Upper lobe of left lung (tissue), 6 donors: Measurements from ENCODE around the gene SRRM3. TPM values are rescaled to one million over a fixed set of nuclear protein-coding genes. Genes with fewer than 3 reads are reported as not detected.
A peak's percentile ranks its signal among the peaks of the same experiment; 100 is the strongest.

Source experiments
- ATAC-seq, 2 donors: fragments of 200-7000 bp; cut with Tn5 transposase; one replicate each; pipeline ENCODE4 v1.9.1; 2022; ENCODE audit warnings: mild to moderate bottlenecking in 2 of 2, moderate library complexity in 2 of 2; ENCODE audit not compliant: low FRiP score in 2 of 2
- DNase-seq, 2 donors: peaks; one replicate each; pipeline ENCODE4 v3.0.0-alpha.2; 2019 to 2020
- H3K27ac ChIP-seq, 4 donors: fragments of 200-600 bp; sonication (generic); one replicate each; pipeline ENCODE4 v1.5.1; 2016 to 2019
- H3K27me3 ChIP-seq, 4 donors: fragments of 200-600 bp; sonication (generic); one replicate each; pipeline ENCODE4 v1.5.1; 2017 to 2019
- H3K36me3 ChIP-seq, 4 donors: fragments of 200-600 bp; sonication (generic); one replicate each; pipeline ENCODE4 v1.5.1; 2016 to 2019
- H3K4me1 ChIP-seq, 4 donors: fragments of 200-600 bp; sonication (generic); one replicate each; pipeline ENCODE4 v1.5.1; 2018 to 2019
- H3K4me3 ChIP-seq, 4 donors: fragments of 200-600 bp; sonication (generic); one replicate each; pipeline ENCODE4 v1.5.1; 2017 to 2019; ENCODE audit warnings: mild to moderate bottlenecking in 2 of 4, moderate library complexity in 1 of 4
- H3K9me3 ChIP-seq, 4 donors: fragments of 200-600 bp; sonication (generic); one replicate each; pipeline ENCODE4 v1.5.1; 2018 to 2019
- CTCF ChIP-seq, 6 experiments: fragments of 450-650 bp in 4 of 6; fragments of 200-600 bp in 2 of 6; sonication (generic) in 2 of 6; IDR thresholded peaks; one replicate each; pipeline ENCODE4 v1.5.1; 2016 to 2019; ENCODE audit warnings: antibody characterized with exemption in 6 of 6
- EP300 ChIP-seq, 4 donors: sonication (generic); formaldehyde crosslinking; IDR thresholded peaks; one replicate each; pipeline ENCODE4 v1.5.1; 2017; ENCODE audit warnings: antibody characterized with exemption in 4 of 4, control low read depth in 2 of 4
- POLR2A ChIP-seq, 4 donors: fragments of 450-650 bp; IDR thresholded peaks; one replicate each; pipeline ENCODE4 v1.5.1; 2016 to 2017; ENCODE audit warnings: antibody characterized with exemption in 4 of 4, mild to moderate bottlenecking in 2 of 4
- POLR2AphosphoS5 ChIP-seq, 2 donors: sonication (generic); formaldehyde crosslinking; IDR thresholded peaks; one replicate each; pipeline ENCODE4 v1.5.1; 2017; ENCODE audit warnings: antibody characterized with exemption in 2 of 2
- WGBS, 2 donors: methylation state at CpG; one replicate each; pipeline ENCODE4 v1.1.5; 2017 to 2018; 5-methylcytosine and 5-hydroxymethylcytosine counted together
- total RNA-seq, 6 donors: library from RNA; depleted of rRNA in 4 of 6; stranded (reverse); fragments of >200 nt in 4 of 6; gene quantifications; one replicate each; pipeline versions ENCODE4 v1.1.0 to v1.2.1, GENCODE V29; 2016 to 2021
- donor health status: DM: no; HTN: no; CAD: no; lungs with moderate emphysema.
- donor health status: DM: no; HTN: yes; CAD: no; lungs with severe emphysema.

Gene SRRM3
- total RNA-seq, 6 donors from 2014 or later, result 0.30 to 1.5 (median 0.72) TPM

- WGBS, 2 donors, result 56 to 58% methylated on average over 12 to 14 of the region's 14 CpGs
- H3K4me1 ChIP-seq, result peaks cover 7 to 18% (median 17%) of the 10 kb centered on the region in 4 donors
- H3K9me3 ChIP-seq, result no peaks in the 10 kb centered on the region
- H3K27me3 ChIP-seq, result no peaks in the 10 kb centered on the region
- ATAC-seq (no peak), DNase-seq (no peak)
- H3K4me3 ChIP-seq, result peak overlapping the region; percentile 11 to 89 (median 74)
- TF ChIP-seq POLR2A (IDR thresholded peaks at IDR 0.05), result no peak
- no peak for TF ChIP-seq CTCF (IDR thresholded peaks at IDR 0.05)
- TF ChIP-seq EP300 (IDR thresholded peaks at IDR 0.05), result no peak
- H3K27ac ChIP-seq, result peak overlapping the region; percentile 84 to 94 (median 93)
- H3K36me3 ChIP-seq, result peaks cover 0 to 7% (median 0%) of the 10 kb centered on the region in 4 donors
Measured at GRCh38 chr7:76316984-76317781, 115.5 kb downstream of the SRRM3 start.

GRCh38 chr7:76317782-76318487 is 116.2 kb downstream of the SRRM3 start:
- Histone ChIP-seq H3K4me1 (peaks cover 7 to 18% (median 17%) of the 10 kb centered on the region in 4 donors), H3K36me3 (peaks cover 0 to 11% (median 0%) of the 10 kb centered on the region in 4 donors), H3K27ac (peak overlapping the region; percentile 84 to 94 (median 93)), H3K27me3 (no peaks in the 10 kb centered on the region), H3K4me3 (peak overlapping the region; percentile 72 to 89 (median 78)), H3K9me3 (no peaks in the 10 kb centered on the region)
- ATAC-seq (peak; percentile 96 to 98), DNase-seq (peak; percentile 99)
- TF ChIP-seq CTCF (IDR thresholded peaks at IDR 0.05) (no peak), POLR2A (IDR thresholded peaks at IDR 0.05) (peak in 3 of 4 donors; percentile 46 to 92 (median 85)), POLR2AphosphoS5 (IDR thresholded peaks at IDR 0.05) (peak; percentile 81 to 82), EP300 (IDR thresholded peaks at IDR 0.05) (no peak)
- 0% methylated on average over 17 to 41 of the region's 50 CpGs for WGBS, 2 donors

- Histone ChIP-seq H3K9me3 (no peaks in the 10 kb centered on the region), H3K27me3 (no peaks in the 10 kb centered on the region), H3K4me3 (peak overlapping the region; percentile 72 to 89 (median 78)), H3K4me1 (peaks cover 7 to 18% (median 17%) of the 10 kb centered on the region in 4 donors), H3K36me3 (peaks cover 0 to 11% (median 0%) of the 10 kb centered on the region in 4 donors), H3K27ac (peak overlapping the region; percentile 84 to 94 (median 93))
- DNase-seq (peak in 1 of 2 donors; percentile 78), ATAC-seq (peak; percentile 79 to 82)
- TF ChIP-seq CTCF (IDR thresholded peaks at IDR 0.05) (peak in 4 of 6 experiments; percentile 55 to 69 (median 64)), POLR2A (IDR thresholded peaks at IDR 0.05) (peak in 2 of 4 donors; percentile 8 to 12), POLR2AphosphoS5 (IDR thresholded peaks at IDR 0.05) (peak; percentile 33 to 47), EP300 (IDR thresholded peaks at IDR 0.05) (no peak)
- WGBS, 2 donors, result 6 to 10% methylated on average over 11 to 25 of the region's 25 CpGs
Measured at GRCh38 chr7:76318488-76319353, 117.0 kb downstream of the SRRM3 start.

- Histone ChIP-seq H3K27me3 (no peaks in the 10 kb centered on the region), H3K4me1 (peaks cover 0 to 8% (median 0%) of the 10 kb centered on the region in 4 donors), H3K27ac (no peak overlapping the region), H3K36me3 (peaks cover 4 to 61% (median 30%) of the 10 kb centered on the region in 4 donors), H3K9me3 (no peaks in the 10 kb centered on the region), H3K4me3 (no peak overlapping the region)
- WGBS, 2 donors, result 95 to 99% methylated on average over 11 of the region's 11 CpGs
- DNase-seq (no peak), ATAC-seq (no peak)
- TF ChIP-seq EP300 (IDR thresholded peaks at IDR 0.05) (no peak), POLR2A (IDR thresholded peaks at IDR 0.05) (no peak), CTCF (IDR thresholded peaks at IDR 0.05) (no peak), POLR2AphosphoS5 (IDR thresholded peaks at IDR 0.05) (no peak)
Measured at GRCh38 chr7:76325092-76325491, 123.4 kb downstream of the SRRM3 start.
